Mammary epithelial cell (primary cell): Measurements from ENCODE around the gene TUBGCP2.
"Not testable (repeated sequence)": the region's sequence is repeated elsewhere in the genome, so short reads cannot be mapped to it uniquely, and the experiment has no call there.

Source experiments
- EZH2 ChIP-seq: IDR thresholded peaks from 2 replicates; pipeline ENCODE4 v1.6.1; 2012; ENCODE audit warnings: low read length, inconsistent platforms, borderline replicate concordance
- TF ChIP-seq, protein P1 (sequence below), 2 donors: IDR thresholded peaks in 1 of 2; conservative IDR thresholded peaks in 1 of 2; 2 replicates each; pipeline ENCODE4 v1.5.1; 2011 to 2012; ENCODE audit warnings: inconsistent platforms in 2 of 2, low read length in 2 of 2, mild to moderate bottlenecking in 2 of 2, control low read depth in 1 of 2, low read depth in 1 of 2; ENCODE audit not compliant: insufficient read depth in 1 of 2; ENCODE audit errors: extremely low read depth in 1 of 2

DNA sequence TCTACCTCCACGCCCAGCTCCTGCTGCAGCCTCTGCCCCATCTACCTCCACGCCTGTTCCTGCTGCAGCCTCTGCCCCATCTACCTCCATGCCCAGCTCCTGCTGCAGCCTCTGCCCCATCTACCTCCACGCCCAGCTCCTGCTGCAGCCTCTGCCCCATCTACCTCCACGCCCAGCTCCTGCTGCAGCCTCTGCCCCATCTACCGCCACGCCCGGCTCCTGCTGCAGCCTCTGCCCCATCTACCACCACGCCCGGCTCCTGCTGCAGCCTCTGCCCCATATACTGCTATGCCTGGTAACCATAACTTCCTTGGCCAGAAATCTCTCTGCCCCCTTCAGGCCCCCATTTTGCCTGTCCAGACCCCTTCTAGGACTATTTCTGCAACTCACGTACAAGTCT lies 43.6 kb downstream of the TUBGCP2 start:
- TF ChIP-seq, protein P1, sequence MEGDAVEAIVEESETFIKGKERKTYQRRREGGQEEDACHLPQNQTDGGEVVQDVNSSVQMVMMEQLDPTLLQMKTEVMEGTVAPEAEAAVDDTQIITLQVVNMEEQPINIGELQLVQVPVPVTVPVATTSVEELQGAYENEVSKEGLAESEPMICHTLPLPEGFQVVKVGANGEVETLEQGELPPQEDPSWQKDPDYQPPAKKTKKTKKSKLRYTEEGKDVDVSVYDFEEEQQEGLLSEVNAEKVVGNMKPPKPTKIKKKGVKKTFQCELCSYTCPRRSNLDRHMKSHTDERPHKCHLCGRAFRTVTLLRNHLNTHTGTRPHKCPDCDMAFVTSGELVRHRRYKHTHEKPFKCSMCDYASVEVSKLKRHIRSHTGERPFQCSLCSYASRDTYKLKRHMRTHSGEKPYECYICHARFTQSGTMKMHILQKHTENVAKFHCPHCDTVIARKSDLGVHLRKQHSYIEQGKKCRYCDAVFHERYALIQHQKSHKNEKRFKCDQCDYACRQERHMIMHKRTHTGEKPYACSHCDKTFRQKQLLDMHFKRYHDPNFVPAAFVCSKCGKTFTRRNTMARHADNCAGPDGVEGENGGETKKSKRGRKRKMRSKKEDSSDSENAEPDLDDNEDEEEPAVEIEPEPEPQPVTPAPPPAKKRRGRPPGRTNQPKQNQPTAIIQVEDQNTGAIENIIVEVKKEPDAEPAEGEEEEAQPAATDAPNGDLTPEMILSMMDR (conservative IDR thresholded peaks at IDR 0.05 in 1 of 2, IDR thresholded peaks at IDR 0.05 in 1 of 2; ENCODE audit: extremely low read depth in 1 of 2, insufficient read depth in 1 of 2, low read depth in 1 of 2, low read length in 2 of 2): not testable (repeated sequence)
- not testable (repeated sequence) for TF ChIP-seq EZH2
